ENCODE measurements around the gene OR52N5.

OR52N5 gene

DNA sequence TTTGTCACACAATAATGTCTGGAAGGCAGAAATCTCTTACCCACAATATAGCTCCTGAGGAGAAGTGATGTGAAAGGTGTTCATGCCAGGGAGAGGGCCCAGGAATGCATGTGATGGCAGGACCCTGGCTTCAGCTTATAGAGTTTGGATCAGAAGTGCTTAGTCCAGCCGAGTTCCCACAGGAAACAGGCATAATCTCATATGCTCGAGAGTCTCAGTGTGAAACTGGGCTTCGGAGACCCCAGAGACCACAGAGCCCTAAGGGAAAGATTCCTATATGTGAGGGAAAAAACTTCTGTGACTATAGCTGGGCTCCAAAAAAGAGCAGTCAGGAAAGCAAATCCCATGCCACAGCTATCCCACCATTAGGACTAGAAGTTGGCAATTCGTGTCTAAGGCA, at the start of gene OR52N5:
TSS of gene OR52N5 (minus strand) at position 101 of the 400 bp plus-strand sequence. CDS start 4,721 bp downstream, outside the sequence.
- no peak within 1 kb of the TSS for H3K4me3 ChIP-seq (ENCODE audit: low read depth, low read length)
- TF ChIP-seq, protein P1, sequence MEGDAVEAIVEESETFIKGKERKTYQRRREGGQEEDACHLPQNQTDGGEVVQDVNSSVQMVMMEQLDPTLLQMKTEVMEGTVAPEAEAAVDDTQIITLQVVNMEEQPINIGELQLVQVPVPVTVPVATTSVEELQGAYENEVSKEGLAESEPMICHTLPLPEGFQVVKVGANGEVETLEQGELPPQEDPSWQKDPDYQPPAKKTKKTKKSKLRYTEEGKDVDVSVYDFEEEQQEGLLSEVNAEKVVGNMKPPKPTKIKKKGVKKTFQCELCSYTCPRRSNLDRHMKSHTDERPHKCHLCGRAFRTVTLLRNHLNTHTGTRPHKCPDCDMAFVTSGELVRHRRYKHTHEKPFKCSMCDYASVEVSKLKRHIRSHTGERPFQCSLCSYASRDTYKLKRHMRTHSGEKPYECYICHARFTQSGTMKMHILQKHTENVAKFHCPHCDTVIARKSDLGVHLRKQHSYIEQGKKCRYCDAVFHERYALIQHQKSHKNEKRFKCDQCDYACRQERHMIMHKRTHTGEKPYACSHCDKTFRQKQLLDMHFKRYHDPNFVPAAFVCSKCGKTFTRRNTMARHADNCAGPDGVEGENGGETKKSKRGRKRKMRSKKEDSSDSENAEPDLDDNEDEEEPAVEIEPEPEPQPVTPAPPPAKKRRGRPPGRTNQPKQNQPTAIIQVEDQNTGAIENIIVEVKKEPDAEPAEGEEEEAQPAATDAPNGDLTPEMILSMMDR (IDR thresholded peaks at IDR 0.05; ENCODE audit: borderline replicate concordance, insufficient read depth, low read depth, low read length) = no peak

DNA sequence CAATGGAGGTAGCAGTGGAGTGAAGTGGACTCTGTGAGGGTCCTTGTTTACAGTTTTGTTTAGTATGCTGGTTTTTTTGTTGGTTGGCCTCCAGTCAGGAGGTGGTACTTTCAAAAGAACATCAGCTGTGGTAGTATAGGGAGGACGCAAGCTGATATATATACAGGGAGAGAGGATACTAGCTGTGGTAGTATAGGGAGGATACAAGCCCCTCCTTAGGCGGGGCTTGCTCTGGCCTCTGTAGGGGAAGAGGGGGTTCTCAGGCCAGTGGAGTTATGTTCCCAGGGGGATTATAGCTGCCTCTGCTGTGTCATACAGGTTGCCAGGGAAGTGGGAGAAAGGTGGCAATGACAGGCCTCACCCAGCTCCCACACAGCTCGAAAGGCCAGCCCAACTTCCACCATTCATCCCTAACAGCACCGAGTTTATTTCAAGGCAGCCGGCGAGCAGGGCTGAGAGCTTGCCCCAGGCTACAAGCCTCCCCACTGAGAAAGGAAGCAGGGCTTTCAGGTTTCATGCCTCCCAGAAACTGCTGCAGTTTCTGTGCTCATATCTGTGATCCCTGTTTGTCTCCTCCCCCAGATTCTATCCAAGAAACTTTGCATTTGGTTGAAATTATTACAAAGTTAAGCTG, 48.2 kb upstream of the OR52N5 start:
- no peak overlapping the region for H3K4me3 ChIP-seq (ENCODE audit: low read depth, low read length)
- TF ChIP-seq, protein P1 (IDR thresholded peaks at IDR 0.05; ENCODE audit: borderline replicate concordance, insufficient read depth, low read depth, low read length) = no peak

DNA sequence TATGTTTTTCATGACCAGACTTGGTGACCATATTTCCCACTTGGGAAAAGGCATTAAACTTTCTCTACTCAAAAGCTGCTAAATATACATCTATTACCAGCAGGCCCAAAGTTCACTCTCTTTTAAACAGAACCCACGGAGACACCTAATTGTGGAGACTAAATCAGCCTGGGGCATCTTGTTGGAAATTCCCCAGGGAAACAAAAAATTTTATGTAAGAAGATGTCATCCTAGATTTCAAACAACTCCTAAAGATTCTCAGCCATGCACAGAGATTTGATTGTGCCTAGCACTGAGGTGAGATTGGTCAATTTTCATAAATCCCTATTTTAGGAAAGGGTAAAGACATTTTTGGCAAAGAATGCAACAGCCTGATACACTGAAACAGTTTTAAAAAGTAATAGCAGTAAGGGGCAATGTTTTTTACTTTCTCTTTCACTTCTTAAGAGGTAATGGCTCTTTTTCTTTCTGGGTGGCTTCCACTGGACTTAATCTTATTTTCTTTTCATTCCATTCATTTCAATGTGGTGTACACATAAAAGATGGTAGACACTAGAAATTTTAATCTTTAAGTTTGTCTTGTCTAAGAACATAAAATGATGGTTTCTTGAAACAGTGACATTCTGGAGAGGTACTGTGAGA, 35.2 kb upstream of the OR52N5 start:
- no peak overlapping the region for H3K4me3 ChIP-seq (ENCODE audit: low read depth, low read length)
- TF ChIP-seq, protein P1 (IDR thresholded peaks at IDR 0.05; ENCODE audit: borderline replicate concordance, insufficient read depth, low read depth, low read length) = no peak

DNA sequence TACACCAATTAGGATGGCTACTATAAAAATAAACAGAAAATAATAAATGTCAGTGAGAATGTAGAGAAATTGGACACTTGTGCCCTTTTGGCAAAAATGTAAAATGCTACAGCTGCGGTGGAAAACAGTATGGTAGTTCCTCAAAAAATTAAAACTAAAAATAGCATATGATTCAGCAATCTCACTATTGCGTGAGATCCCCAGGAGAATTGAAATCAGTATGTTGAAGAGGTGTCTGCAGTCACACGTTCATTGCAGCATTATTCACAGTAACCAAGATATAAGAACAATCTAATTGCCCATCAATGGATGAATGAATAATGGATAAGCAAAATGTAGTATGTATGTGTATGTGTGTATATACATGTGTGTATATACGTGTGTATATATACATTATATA, 32.4 kb upstream of the OR52N5 start:
- H3K4me3 ChIP-seq (ENCODE audit: low read depth, low read length) = no peak overlapping the region
- TF ChIP-seq, protein P1 (IDR thresholded peaks at IDR 0.05; ENCODE audit: borderline replicate concordance, insufficient read depth, low read depth, low read length) = no peak

DNA sequence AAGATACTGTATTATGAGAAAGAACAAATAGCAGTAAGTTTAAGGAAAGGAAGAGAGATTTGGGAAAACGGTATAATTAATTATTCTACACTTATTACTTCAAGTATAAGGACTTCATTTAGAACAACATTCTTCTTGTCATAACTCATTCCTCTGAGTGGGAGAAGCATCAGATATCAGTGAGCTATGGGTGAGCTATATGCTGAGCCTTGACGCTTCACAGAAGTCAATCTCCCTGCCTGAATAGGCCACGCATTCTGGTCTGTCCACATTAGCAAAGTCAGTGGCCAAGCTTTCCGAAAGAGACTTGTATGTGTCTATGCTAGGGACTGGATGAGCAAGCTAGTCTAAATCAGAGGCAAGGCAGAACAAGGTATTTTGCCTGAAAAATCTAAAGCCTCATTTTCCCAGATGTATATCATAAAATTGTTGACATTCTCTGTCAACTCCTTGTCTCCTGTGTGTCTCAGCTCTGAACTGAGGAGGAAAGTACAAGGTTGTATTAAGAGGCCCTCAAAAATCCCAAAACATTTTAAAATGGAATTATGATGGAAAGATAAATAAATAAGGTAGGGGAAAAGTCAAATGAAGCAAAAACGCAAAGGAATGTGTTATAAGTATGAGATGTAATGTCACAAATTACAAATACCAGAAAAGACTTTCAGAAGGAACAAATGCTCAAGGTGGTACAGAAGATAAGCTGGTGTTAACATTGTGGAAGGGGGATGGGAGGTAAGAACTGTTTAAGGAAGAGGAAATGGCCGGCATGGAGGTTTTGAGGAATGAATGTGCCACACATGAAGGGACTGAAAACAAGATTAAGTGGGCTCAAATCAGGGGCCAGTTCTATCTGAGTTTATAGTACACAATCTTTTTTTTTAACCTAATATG, 27.0 kb upstream of the OR52N5 start:
- TF ChIP-seq, protein P1 (IDR thresholded peaks at IDR 0.05; ENCODE audit: borderline replicate concordance, insufficient read depth, low read depth, low read length) = no peak
- H3K4me3 ChIP-seq (ENCODE audit: low read depth, low read length) = no peak overlapping the region

DNA sequence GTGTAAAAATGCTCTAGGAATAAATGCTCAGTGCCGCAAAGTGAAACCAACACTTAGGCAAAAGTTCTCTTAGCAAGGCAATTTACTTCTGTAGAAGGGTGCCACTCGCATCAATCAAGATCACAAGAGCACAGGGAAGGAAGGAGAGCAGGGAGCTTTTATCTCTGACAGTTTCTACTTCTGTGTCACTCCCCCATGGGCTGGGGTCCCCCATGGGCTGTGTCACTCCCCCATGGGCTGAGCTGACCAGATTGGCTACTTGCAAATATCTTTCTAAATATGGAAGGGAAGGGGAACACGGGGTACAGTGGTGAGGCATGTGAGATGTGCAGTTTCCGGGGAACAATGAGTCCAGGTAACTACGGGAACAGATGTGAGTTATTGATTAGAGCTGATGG, 26.0 kb upstream of the OR52N5 start:
- peak overlapping the region; percentile 58 for H3K4me3 ChIP-seq (ENCODE audit: low read depth, low read length)

More for the DNA sequence above, 26.0 kb upstream of the OR52N5 start:
- TF ChIP-seq, protein P1 (IDR thresholded peaks at IDR 0.05; ENCODE audit: borderline replicate concordance, insufficient read depth, low read depth, low read length) = no peak

All from GM12875 (cell line).